Gastrocnemius medialis (tissue), 4 donors: Measurements from ENCODE around the gene ATP9A.

Experiments
- CTCF ChIP-seq, 5 experiments: fragments of 450-650 bp in 3 of 5; fragments of 200-600 bp in 2 of 5; sonication (generic) in 2 of 5; IDR thresholded peaks in 4 of 5; conservative IDR thresholded peaks in 1 of 5; 1 replicate in 4 of 5; 2 replicates in 1 of 5; pipeline ENCODE4 v1.5.1; 2016 to 2019; ENCODE audit warnings: antibody characterized with exemption in 5 of 5, mild to moderate bottlenecking in 3 of 5, moderate library complexity in 3 of 5
- POLR2A ChIP-seq, 2 donors: fragments of 450-650 bp; IDR thresholded peaks; one replicate each; pipeline ENCODE4 v1.6.1; 2017; ENCODE audit warnings: antibody characterized with exemption in 2 of 2, mild to moderate bottlenecking in 2 of 2, moderate library complexity in 2 of 2

GRCh38 chr20:51727872-51728271 is 40.3 kb downstream of the ATP9A start:
- TF ChIP-seq CTCF (IDR thresholded peaks at IDR 0.05 in 4 of 5, conservative IDR thresholded peaks at IDR 0.05 in 1 of 5) (no peak), POLR2A (IDR thresholded peaks at IDR 0.05) (no peak)
